Activated naive CD8-positive, alpha-beta T cell treated with anti-CD3 and anti-CD28 coated beads for 36 hours (primary cell): Measurements from ENCODE around the gene FAXC. TPM values are rescaled to one million over a fixed set of nuclear protein-coding genes. Genes with fewer than 3 reads are reported as not detected.
"Not testable (repeated sequence)": the region's sequence is repeated elsewhere in the genome, so short reads cannot be mapped to it uniquely, and the experiment has no call there.

Experiments used
- DNase-seq: peaks from one replicate; pipeline ENCODE4 v3.0.0; 2021
- H3K27ac Mint-ChIP-seq: one replicate; pipeline ENCODE4 v1.8.0; 2022; ENCODE audit warnings: mild to moderate bottlenecking, moderate library complexity, mixed read lengths
- H3K27me3 Mint-ChIP-seq: one replicate; pipeline ENCODE4 v1.8.0; 2022; ENCODE audit warnings: mild to moderate bottlenecking, mixed read lengths
- H3K36me3 Mint-ChIP-seq: one replicate; pipeline ENCODE4 v1.8.0; 2021; ENCODE audit warnings: mild to moderate bottlenecking, mixed read lengths
- H3K4me1 Mint-ChIP-seq: one replicate; pipeline ENCODE4 v1.8.0; 2021; ENCODE audit warnings: mixed read lengths
- H3K4me3 Mint-ChIP-seq: one replicate; pipeline ENCODE4 v1.8.0; 2022; ENCODE audit warnings: mild to moderate bottlenecking, moderate library complexity, mixed read lengths
- H3K9me3 Mint-ChIP-seq: one replicate; pipeline ENCODE4 v1.8.0; 2022; ENCODE audit warnings: mixed read lengths
- total RNA-seq, 2 experiments: library from RNA; stranded (reverse); gene quantifications; one replicate each; pipeline ENCODE4 v1.2.3, GENCODE V29; 2021

The FAXC gene
- total RNA-seq, 2 experiments from 2014 or later: not detected

GRCh38 chr6:99282479-99283062 lies 66.9 kb downstream of the FAXC start:
- no peak for DNase-seq
- Mint-ChIP-seq H3K9me3 (no peaks in the 10 kb centered on the region), H3K36me3 (no peaks in the 10 kb centered on the region), H3K4me3 (no peak overlapping the region), H3K27me3 (peaks cover 4% of the 10 kb centered on the region), H3K4me1 (no peaks in the 10 kb centered on the region), H3K27ac (no peak overlapping the region)

DNA sequence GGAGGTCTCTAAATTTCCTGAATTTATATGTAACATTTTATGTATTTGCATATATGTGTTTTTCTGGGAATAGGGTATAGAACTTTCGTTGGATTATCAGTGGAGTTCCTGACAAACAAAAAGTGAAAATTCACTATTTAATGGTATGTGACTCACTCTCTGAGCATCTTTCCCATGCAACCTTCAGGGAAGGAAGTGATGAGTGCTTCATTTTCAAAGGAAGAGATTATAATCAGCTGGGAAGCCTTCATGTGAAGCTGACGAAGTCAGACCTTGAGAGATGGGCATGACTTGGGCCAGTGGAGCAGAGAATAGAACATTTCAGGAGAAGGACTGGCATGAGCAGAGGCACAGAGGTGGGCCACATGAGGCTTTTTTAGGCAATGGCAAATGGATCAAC lies 72.7 kb downstream of the FAXC start:
- Mint-ChIP-seq H3K36me3 (no peaks in the 10 kb centered on the region), H3K4me3 (no peak overlapping the region), H3K4me1 (no peaks in the 10 kb centered on the region), H3K27ac (no peak overlapping the region), H3K27me3 (peaks cover 22% of the 10 kb centered on the region), H3K9me3 (no peaks in the 10 kb centered on the region)
- DNase-seq: no peak

GRCh38 chr6:99270826-99271225 lies 78.6 kb downstream of the FAXC start:
- Mint-ChIP-seq H3K36me3 (no peaks in the 10 kb centered on the region), H3K4me1 (no peaks in the 10 kb centered on the region), H3K9me3 (no peaks in the 10 kb centered on the region), H3K27me3 (peaks cover 14% of the 10 kb centered on the region), H3K27ac (no peak overlapping the region), H3K4me3 (no peak overlapping the region)
- no peak for DNase-seq

GRCh38 chr6:99270030-99270429 lies 79.4 kb downstream of the FAXC start:
- Mint-ChIP-seq H3K27me3 (peaks cover 14% of the 10 kb centered on the region), H3K27ac (no peak overlapping the region), H3K4me3 (no peak overlapping the region), H3K9me3 (no peaks in the 10 kb centered on the region), H3K4me1 (no peaks in the 10 kb centered on the region), H3K36me3 (no peaks in the 10 kb centered on the region)
- DNase-seq: no peak

DNA sequence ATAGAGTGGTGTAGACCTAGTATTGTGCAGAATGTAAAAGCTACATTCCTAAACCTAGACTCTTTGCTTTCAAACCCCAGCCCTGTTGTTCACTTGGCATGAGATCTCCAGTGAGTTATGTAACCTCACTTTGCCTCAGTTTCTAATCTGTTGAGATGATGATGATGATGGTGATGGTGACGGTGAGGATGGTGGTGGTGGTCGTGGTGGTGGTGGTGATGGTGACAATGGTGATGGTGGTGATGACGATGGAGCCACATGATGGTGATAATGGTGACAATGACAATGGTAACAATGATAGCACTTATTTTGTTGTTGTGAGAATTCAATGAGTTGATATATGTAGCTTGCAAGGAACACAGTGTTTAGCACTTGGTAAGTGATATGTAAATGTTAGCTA lies 80.3 kb downstream of the FAXC start:
- peaks cover 9% of the 10 kb centered on the region for H3K27me3 Mint-ChIP-seq
- H3K9me3 Mint-ChIP-seq: no peaks in the 10 kb centered on the region
- H3K4me1 Mint-ChIP-seq: no peaks in the 10 kb centered on the region
- H3K4me3 Mint-ChIP-seq: no peak overlapping the region
- H3K27ac Mint-ChIP-seq: no peak overlapping the region
- no peak for DNase-seq
- H3K36me3 Mint-ChIP-seq: no peaks in the 10 kb centered on the region

GRCh38 chr6:99266996-99267395 lies 82.5 kb downstream of the FAXC start:
- H3K27me3 Mint-ChIP-seq, H3K4me3 Mint-ChIP-seq, H3K9me3 Mint-ChIP-seq, H3K27ac Mint-ChIP-seq, DNase-seq, H3K36me3 Mint-ChIP-seq, H3K4me1 Mint-ChIP-seq: not testable (repeated sequence)

GRCh38 chr6:99265447-99265846 lies 84.0 kb downstream of the FAXC start:
- not testable (repeated sequence) for H3K36me3 Mint-ChIP-seq, H3K4me1 Mint-ChIP-seq, DNase-seq, H3K9me3 Mint-ChIP-seq, H3K27ac Mint-ChIP-seq, H3K4me3 Mint-ChIP-seq, H3K27me3 Mint-ChIP-seq

DNA sequence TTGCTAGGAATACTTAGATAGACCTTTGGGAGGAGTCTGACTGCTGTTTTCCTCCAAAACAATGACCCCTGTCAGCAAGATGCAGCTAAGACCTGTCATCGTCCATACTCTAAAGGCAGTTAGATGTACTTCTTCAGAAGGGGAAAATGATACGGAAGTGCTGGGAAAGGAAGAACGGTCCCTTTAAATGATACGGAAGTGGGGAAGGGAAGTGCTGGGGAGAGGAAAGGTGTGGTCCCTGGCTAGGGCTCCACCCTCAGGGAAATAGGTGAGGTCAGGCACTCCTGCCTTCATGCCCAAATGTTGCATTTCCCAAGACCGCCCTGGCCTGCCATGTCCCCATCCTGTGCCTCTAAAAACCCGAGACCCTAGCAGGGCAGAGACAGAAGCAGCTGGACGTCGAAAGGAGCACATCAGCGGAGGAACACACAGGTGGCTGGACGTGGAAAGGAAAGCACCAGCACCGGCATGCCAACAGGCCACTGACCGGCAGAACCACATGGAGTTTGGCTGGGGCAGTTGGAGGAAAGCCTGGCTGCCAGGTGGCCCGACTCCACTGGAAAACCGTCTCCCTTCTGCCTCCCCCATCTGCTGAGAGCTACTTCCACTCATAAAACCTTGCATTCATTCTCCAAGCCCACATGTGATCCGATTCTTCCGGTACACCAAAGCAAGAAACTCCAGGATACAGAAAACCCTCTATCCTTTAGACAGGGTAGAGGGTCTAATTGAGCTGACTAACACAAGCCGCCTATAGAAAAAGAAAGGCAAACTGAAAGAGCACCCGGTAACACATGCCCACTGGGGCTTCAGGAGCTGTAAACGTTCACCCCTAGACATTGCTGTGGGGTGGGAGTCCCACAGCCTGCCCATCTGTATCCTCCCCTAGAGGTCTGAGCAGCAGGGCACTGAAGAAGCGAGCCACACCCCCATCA lies 94.6 kb downstream of the FAXC start:
- Mint-ChIP-seq H3K4me1 (no peaks in the 10 kb centered on the region), H3K36me3 (no peaks in the 10 kb centered on the region), H3K27me3 (peaks cover 4% of the 10 kb centered on the region), H3K4me3 (no peak overlapping the region), H3K9me3 (no peaks in the 10 kb centered on the region), H3K27ac (no peak overlapping the region)
- no peak for DNase-seq

DNA sequence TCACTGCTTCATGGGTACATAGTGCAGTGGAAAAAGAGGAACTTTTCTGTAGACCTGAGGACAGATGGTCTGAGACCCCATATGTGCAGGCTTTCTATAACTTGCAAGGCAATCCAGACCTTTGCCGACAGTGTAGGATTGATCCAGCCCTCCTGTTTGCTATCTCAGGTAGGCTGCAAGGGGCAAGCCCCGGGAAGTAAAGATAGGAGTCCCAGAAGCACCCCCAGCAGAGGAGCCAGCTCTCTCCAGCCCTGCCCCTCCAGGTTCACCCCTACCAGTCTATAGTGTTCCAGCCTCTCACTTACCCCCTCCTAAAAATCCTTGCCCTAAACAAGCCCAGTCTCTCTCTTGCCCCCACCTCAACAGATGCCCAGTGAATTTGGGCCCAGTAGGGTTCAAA lies 96.2 kb downstream of the FAXC start:
- no peaks in the 10 kb centered on the region for H3K9me3 Mint-ChIP-seq

GRCh38 chr6:99252421-99252820 lies 97.1 kb downstream of the FAXC start:
- Mint-ChIP-seq H3K4me1 (no peaks in the 10 kb centered on the region), H3K27ac (no peak overlapping the region), H3K36me3 (no peaks in the 10 kb centered on the region), H3K27me3 (peaks cover under 1% of the 10 kb centered on the region), H3K4me3 (no peak overlapping the region), H3K9me3 (no peaks in the 10 kb centered on the region)
- no peak for DNase-seq

More for the DNA sequence above, 96.2 kb downstream of the FAXC start:
- H3K4me1 Mint-ChIP-seq: no peaks in the 10 kb centered on the region
- DNase-seq: no peak
- no peaks in the 10 kb centered on the region for H3K27me3 Mint-ChIP-seq
- no peak overlapping the region for H3K27ac Mint-ChIP-seq
- H3K36me3 Mint-ChIP-seq: no peaks in the 10 kb centered on the region
- H3K4me3 Mint-ChIP-seq: no peak overlapping the region

- H3K9me3 Mint-ChIP-seq: peaks cover 2% of the 10 kb centered on the region
These were observed 99.0 kb downstream of the FAXC start for GRCh38 chr6:99250476-99250875.

DNA sequence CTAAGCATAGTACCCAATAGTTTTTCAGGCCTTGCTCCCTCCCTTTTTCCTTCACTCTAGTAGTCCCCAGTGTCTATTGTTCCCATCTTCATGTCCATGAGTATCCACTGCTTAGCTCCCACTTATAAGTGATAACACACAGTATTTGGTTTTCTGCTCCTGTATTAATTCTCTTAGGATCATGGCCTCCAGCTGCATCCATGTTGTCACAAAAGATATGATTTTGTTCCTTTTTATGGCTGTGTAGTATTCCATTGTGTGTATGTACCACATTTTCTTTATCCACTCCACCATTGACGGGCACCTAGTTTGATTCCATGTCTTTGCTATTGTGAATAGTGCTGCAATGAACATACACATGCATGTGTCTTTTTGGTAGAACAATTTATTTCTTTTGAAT lies 102.9 kb downstream of the FAXC start:
- no peak for DNase-seq
- Mint-ChIP-seq H3K36me3 (no peaks in the 10 kb centered on the region), H3K27me3 (peaks cover 8% of the 10 kb centered on the region), H3K9me3 (peaks cover 2% of the 10 kb centered on the region), H3K4me1 (no peaks in the 10 kb centered on the region), H3K27ac (no peak overlapping the region), H3K4me3 (no peak overlapping the region)

More at GRCh38 chr6:99250476-99250875, 99.0 kb downstream of the FAXC start:
- H3K27me3 Mint-ChIP-seq: peaks cover 5% of the 10 kb centered on the region
- DNase-seq: no peak
- H3K36me3 Mint-ChIP-seq: no peaks in the 10 kb centered on the region
- no peaks in the 10 kb centered on the region for H3K4me1 Mint-ChIP-seq
- H3K27ac Mint-ChIP-seq: no peak overlapping the region
- no peak overlapping the region for H3K4me3 Mint-ChIP-seq

DNA sequence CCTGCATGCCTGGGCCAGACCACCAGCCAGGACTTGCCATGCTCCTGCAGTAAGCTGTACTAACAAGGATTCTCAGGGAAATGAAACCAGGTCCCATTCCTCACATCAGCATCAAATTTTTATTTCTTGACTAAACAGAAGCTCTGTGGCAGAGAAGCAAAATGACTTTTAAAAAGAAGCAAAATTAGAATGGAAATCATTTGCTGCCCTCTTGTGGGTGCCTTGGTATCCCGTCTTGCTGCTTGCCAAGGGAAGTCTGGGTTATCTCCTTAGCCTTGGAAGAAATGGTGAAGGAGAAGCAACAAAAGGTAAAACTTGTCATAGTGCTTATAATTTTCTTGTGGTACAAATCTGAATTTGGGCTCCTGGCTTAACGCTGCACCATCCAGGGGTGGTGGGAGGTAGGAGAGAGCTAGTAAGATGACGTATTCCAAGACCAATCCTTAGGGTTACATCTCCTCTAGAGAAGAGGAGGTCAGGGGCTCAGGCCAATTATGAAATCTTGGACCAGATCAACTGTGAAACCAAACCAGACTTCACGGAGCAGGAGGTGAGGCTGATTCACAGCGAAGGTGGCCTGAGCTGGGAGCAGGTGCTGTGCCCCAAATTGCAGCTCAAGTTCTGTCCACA lies 107.5 kb downstream of the FAXC start:
- Mint-ChIP-seq H3K4me3 (no peak overlapping the region), H3K36me3 (no peaks in the 10 kb centered on the region), H3K27me3 (peaks cover 3% of the 10 kb centered on the region), H3K27ac (no peak overlapping the region), H3K4me1 (no peaks in the 10 kb centered on the region), H3K9me3 (peaks cover 2% of the 10 kb centered on the region)
- no peak for DNase-seq

DNA sequence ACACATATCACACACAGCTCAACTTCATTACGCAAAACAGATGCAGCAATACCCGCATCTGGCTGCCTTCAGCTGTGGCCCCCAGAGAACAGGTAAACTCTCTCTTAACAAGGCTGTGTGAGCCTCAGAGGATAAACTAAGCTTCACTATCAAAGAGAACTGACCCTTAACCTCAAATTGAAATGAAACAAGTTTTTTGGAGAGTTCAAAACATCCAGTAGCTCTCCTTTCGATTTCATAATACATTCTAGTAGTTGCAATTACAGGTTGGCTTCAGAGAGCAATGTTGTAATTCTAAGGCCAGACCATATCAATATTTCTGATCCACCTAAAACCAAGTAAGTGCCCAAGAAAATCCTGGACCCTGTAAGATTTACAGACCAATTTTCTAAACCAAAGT lies 113.5 kb downstream of the FAXC start:
- Mint-ChIP-seq H3K9me3 (no peaks in the 10 kb centered on the region), H3K27ac (no peak overlapping the region), H3K27me3 (peaks cover 30% of the 10 kb centered on the region), H3K4me3 (no peak overlapping the region), H3K4me1 (no peaks in the 10 kb centered on the region), H3K36me3 (no peaks in the 10 kb centered on the region)
- DNase-seq: no peak

DNA sequence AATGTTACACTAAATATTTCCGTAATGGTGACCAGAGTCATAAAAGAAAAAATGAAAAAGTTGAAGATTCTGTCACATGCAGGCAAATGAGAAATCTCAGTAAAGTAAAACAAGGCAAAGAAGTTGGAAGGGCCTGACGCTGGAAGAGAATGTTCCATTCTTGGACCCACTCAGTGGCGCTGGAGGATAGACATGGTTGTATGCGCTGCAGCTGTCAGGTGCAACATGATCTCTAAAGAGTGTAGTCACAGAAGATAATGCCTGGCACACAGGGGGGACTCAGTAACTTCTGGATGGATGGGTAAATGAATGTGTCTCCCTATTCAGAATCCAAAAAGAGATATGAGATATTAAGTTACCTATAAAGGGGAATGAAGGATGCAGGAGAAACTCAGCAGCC lies 116.3 kb downstream of the FAXC start:
- Mint-ChIP-seq H3K36me3 (no peaks in the 10 kb centered on the region), H3K27ac (no peak overlapping the region)
- DNase-seq: no peak

More for the DNA sequence above, 116.3 kb downstream of the FAXC start:
- Mint-ChIP-seq H3K9me3 (no peaks in the 10 kb centered on the region), H3K4me3 (no peak overlapping the region), H3K27me3 (peaks cover 33% of the 10 kb centered on the region), H3K4me1 (no peaks in the 10 kb centered on the region)
